Measurements from ENCODE around the gene PLB1. TPM values are rescaled to one million over a fixed set of nuclear protein-coding genes. Genes with fewer than 3 reads are reported as not detected.
A peak's percentile ranks its signal among the peaks of the same experiment; 100 is the strongest.

Gene PLB1
- polyA plus RNA-seq, 1 experiment, result 1.4 TPM

DNA sequence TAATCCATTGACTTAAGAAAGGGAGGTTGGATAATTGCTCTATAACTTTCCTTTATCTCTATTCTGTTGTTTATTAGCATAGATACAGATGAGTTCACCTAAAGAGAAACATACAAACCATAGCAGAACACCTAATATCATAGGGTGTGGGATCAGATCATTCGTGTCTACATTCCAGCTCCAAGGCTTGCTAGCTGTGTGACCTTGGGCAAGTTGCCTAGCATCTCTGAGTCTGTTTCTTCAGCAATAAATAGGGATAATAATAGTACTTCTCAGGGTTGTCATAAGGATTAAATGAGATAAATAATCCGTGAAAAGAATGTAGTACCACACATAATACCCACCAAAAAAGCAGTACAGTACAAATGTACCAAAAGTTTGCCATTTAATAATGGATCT is 126.2 kb downstream of the PLB1 start:
- no peak for DNase-seq (ENCODE audit: low read depth, low spot score)
- H3K27me3 ChIP-seq (ENCODE audit: control insufficient read depth, insufficient read depth, low read length), result no peaks in the 10 kb centered on the region
- ChIA-PET CTCF (no interaction called here), POLR2A (no interaction called here)
- peak overlapping the region; percentile 69 for H3K27ac ChIP-seq (ENCODE audit: low read depth, low read length)
- H3K4me3 ChIP-seq (ENCODE audit: low read depth, low read length), result no peak overlapping the region
- TF ChIP-seq, protein P1, sequence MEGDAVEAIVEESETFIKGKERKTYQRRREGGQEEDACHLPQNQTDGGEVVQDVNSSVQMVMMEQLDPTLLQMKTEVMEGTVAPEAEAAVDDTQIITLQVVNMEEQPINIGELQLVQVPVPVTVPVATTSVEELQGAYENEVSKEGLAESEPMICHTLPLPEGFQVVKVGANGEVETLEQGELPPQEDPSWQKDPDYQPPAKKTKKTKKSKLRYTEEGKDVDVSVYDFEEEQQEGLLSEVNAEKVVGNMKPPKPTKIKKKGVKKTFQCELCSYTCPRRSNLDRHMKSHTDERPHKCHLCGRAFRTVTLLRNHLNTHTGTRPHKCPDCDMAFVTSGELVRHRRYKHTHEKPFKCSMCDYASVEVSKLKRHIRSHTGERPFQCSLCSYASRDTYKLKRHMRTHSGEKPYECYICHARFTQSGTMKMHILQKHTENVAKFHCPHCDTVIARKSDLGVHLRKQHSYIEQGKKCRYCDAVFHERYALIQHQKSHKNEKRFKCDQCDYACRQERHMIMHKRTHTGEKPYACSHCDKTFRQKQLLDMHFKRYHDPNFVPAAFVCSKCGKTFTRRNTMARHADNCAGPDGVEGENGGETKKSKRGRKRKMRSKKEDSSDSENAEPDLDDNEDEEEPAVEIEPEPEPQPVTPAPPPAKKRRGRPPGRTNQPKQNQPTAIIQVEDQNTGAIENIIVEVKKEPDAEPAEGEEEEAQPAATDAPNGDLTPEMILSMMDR (IDR thresholded peaks at IDR 0.05; ENCODE audit: low read depth, low read length), result no peak
- H3K9me3 ChIP-seq (ENCODE audit: control insufficient read depth, insufficient read depth, low read length), result no peaks in the 10 kb centered on the region

DNA sequence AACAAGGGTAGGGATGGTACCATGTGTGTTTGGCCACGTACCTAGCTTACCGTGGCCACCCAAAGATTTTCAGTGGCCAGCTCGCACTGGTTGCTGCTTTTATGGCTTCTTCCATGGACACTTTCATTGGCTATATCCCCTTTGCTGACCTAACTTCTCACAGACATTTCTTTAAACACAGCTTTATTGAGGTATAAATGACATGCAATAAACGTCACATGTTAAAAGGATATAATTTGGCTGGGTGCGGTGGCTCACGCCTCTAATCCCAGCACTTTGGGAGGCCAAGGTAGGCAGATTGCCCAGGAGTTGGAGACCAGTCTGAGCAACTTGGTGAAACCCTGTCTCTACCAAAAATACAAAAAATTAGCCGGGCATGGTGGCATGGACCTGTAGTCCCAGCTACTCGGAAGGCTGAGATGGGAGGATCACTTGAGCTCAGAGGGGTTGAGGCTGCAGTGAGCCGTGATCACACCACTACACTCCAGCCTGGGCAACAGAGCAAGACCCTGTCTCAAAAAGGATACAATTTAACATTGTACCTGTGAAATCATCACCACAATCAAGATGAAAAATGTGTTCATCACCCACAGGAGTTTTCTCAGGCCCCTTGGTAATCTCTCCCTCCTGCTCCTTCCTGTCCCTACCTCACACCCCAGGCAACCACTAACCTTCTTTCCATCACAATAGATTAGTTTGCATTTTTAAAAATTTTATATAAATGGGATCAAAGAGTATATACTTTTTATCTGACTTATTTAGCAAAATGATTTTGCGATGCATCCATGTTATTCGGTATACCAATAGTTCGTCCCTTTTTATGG is 127.9 kb downstream of the PLB1 start:
- TF ChIP-seq, protein P1 (IDR thresholded peaks at IDR 0.05; ENCODE audit: low read depth, low read length), result no peak
- Histone ChIP-seq H3K4me3 (ENCODE audit: low read depth, low read length) (no peak overlapping the region), H3K27ac (ENCODE audit: low read depth, low read length) (no peak overlapping the region), H3K9me3 (ENCODE audit: control insufficient read depth, insufficient read depth, low read length) (no peaks in the 10 kb centered on the region), H3K27me3 (ENCODE audit: control insufficient read depth, insufficient read depth, low read length) (no peaks in the 10 kb centered on the region)
- CTCF ChIA-PET, result no interaction called here
- no peak for DNase-seq (ENCODE audit: low read depth, low spot score)
- POLR2A ChIA-PET, result no interaction called here

DNA sequence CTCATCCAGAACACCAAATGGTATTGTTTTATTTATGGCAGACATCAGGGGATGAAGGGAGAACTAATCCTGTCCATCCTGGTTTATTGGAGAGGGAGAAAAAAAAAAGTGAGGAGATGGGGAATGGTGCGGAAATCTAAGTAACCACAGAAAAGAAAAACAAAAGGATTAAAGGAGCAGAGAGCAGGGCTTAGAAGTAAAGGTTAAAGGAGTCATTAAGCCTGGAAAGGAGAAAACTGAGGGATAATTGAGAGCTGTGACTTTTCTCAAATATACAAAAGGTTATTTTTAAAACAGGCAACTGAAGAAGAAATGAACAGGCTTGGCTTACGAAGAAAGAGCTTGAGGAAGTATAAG is 128.6 kb downstream of the PLB1 start:
- CTCF ChIA-PET, result no interaction called here

DNA sequence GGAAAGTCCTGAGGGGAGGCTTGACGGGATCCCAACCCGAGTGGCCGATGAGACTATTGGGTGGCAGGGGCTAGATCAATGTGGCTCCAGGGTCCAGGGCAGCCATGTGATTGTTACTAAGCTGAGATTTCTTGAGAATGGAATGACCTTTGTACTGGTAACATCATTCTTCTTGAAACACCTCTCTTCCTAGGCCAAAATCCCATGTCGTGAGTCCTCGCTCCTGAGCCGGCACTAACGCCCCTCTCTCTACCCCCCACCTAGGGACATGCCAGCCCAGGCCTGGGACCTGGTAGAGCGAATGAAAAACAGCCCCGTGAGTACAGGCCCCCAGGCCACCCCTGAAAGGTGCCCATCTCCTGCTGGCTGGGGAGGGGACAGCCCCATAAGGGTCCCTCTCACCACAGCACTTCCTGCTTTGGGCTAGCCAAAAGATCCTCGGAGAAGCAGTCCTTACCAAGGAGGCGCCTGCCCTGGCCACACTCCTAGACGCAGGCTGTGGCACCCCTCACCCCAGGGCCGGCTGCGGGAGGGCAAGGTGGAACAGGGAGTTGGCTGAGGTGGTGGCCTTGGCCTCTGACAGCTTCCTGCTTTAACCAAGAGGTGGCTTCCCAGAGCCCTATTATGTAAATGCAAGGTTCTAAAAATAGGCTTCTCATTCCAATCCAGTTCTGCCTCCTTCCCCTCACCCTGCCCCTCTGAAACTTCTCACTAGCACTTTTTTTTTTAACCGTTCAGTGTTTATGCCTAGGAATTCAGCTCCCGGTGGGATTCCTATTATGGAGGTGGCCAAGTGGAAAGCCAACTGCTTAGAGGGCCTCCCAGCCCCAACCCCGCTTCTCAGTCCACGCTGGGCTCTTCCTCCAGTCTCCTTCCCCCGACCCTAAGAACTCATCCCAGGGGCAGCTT is 129.2 kb downstream of the PLB1 start:
- no peak overlapping the region for H3K4me3 ChIP-seq (ENCODE audit: low read depth, low read length)
- TF ChIP-seq, protein P1 (IDR thresholded peaks at IDR 0.05; ENCODE audit: low read depth, low read length), result no peak
- DNase-seq (ENCODE audit: low read depth, low spot score), result no peak
- H3K27me3 ChIP-seq (ENCODE audit: control insufficient read depth, insufficient read depth, low read length), result no peaks in the 10 kb centered on the region
- H3K9me3 ChIP-seq (ENCODE audit: control insufficient read depth, insufficient read depth, low read length), result no peaks in the 10 kb centered on the region
- POLR2A ChIA-PET, result interaction anchor here (1.0 to 1.2 kb wide), 3 partner anchors 10 to 39 kb away, joined by 3 to 8 read pairs (median 3); no protein-coding TSS in a partner anchor
- peak overlapping the region; percentile 61 for H3K27ac ChIP-seq (ENCODE audit: low read depth, low read length)
- CTCF ChIA-PET, result interaction anchor here (0.5 kb wide), 1 partner anchor 58 kb away, joined by 8 read pairs; no protein-coding TSS in a partner anchor

More for the DNA sequence above, 128.6 kb downstream of the PLB1 start:
- DNase-seq (ENCODE audit: low read depth, low spot score), result no peak
- no peaks in the 10 kb centered on the region for H3K27me3 ChIP-seq (ENCODE audit: control insufficient read depth, insufficient read depth, low read length)
- TF ChIP-seq, protein P1 (IDR thresholded peaks at IDR 0.05; ENCODE audit: low read depth, low read length), result no peak
- POLR2A ChIA-PET, result interaction anchor here (1.0 kb wide), 1 partner anchor 40 kb away, joined by 3 read pairs; no protein-coding TSS in a partner anchor
- no peaks in the 10 kb centered on the region for H3K9me3 ChIP-seq (ENCODE audit: control insufficient read depth, insufficient read depth, low read length)
- no peak overlapping the region for H3K4me3 ChIP-seq (ENCODE audit: low read depth, low read length)
- no peak overlapping the region for H3K27ac ChIP-seq (ENCODE audit: low read depth, low read length)
